ENCODE measurements around the gene KDELR3. TPM values are rescaled to one million over a fixed set of nuclear protein-coding genes. Genes with fewer than 3 reads are reported as not detected.

Gene KDELR3
- total and polyA plus RNA-seq, 4 donors = 4.4 to 16.4 (median 8.8) TPM

DNA sequence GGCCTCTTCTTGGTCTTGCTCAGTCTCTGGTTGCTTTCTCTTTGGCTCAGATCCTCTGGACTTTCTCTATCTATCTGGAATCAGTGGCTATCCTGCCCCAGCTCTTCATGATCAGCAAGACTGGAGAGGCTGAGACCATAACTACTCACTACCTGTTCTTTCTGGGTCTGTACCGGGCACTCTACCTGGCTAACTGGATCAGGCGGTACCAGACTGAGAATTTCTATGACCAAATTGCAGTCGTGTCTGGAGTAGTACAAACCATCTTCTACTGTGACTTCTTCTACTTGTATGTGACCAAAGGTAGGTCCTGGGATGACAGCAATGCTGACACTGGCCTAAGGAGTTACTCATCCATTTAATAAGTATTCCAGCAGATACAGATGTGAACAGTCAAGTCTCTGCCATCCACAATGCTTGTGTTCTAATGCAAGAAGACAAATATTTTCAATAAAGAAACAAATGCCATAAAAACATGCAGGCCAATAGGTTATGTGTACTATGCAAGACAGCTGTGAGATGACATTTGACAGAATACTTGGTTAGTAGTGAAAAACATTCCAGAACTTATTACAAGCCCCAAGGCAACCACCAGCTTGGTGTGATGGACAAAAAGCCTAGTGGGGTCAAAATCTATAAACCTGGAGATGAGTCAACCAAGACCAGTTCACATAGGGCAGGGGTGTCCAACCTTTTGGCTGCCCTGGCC, 13.4 kb downstream of the KDELR3 start:
- DNase-seq (no peak), ATAC-seq (ENCODE audit: insufficient read depth, low FRiP score) (no peak)
- no peak overlapping the region for H3K4me3 ChIP-seq
- peaks cover 0 to 8% (median 0%) of the 10 kb centered on the region in 5 donors for H3K4me1 ChIP-seq (ENCODE audit: control insufficient read depth in 5 of 5, insufficient read depth in 5 of 5, low read length in 5 of 5)
- peak overlapping the region in 1 of 2 donors; percentile 28 for H3K27ac ChIP-seq (ENCODE audit: low read depth in 1 of 2, low read length in 1 of 2)
- H3K9ac ChIP-seq (ENCODE audit: insufficient read depth in 1 of 2, low read length in 2 of 2) = no peak overlapping the region
- H3K27me3 ChIP-seq (ENCODE audit: control insufficient read depth in 3 of 3, insufficient read depth in 3 of 3, low read length in 2 of 3) = no peaks in the 10 kb centered on the region
- no peaks in the 10 kb centered on the region for H3K9me3 ChIP-seq (ENCODE audit: control insufficient read depth in 4 of 4, insufficient read depth in 3 of 4, low read length in 3 of 4)
- TF ChIP-seq, protein P1, sequence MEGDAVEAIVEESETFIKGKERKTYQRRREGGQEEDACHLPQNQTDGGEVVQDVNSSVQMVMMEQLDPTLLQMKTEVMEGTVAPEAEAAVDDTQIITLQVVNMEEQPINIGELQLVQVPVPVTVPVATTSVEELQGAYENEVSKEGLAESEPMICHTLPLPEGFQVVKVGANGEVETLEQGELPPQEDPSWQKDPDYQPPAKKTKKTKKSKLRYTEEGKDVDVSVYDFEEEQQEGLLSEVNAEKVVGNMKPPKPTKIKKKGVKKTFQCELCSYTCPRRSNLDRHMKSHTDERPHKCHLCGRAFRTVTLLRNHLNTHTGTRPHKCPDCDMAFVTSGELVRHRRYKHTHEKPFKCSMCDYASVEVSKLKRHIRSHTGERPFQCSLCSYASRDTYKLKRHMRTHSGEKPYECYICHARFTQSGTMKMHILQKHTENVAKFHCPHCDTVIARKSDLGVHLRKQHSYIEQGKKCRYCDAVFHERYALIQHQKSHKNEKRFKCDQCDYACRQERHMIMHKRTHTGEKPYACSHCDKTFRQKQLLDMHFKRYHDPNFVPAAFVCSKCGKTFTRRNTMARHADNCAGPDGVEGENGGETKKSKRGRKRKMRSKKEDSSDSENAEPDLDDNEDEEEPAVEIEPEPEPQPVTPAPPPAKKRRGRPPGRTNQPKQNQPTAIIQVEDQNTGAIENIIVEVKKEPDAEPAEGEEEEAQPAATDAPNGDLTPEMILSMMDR (IDR thresholded peaks at IDR 0.05; ENCODE audit: control extremely low read depth, extremely low read depth) = no peak
- H3K36me3 ChIP-seq (ENCODE audit: control insufficient read depth in 4 of 4, insufficient read depth in 4 of 4, low read length in 4 of 4) = peaks cover 28 to 54% (median 49%) of the 10 kb centered on the region in 4 donors
- 93 to 95% methylated on average over 3 of the region's 3 CpGs for WGBS, 2 donors

DNA sequence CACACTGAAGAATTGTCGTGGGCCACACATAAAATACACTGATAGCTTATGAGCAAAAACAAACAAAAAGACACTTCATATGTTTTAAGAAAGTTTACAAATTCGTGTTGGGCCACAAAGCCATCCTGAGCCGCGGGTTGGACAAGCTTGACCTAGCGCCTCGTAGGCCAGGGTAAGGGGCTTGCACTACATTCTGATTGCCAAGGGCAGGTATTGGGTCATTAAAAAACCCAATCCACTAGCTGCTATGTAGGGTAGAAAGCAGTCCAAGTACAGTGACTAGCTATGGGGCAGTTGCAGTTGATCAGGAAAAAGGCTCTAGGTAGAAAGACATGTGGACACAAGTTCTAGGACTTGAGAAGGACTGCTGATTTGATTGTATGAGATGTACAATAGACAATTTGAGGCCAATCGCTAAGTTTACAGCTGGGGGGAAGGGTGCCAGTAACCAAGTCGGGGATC, 14.0 kb downstream of the KDELR3 start:
- no peak overlapping the region for H3K9ac ChIP-seq (ENCODE audit: insufficient read depth in 1 of 2, low read length in 2 of 2)
- no peaks in the 10 kb centered on the region for H3K27me3 ChIP-seq (ENCODE audit: control insufficient read depth in 3 of 3, insufficient read depth in 3 of 3, low read length in 2 of 3)
- ATAC-seq (ENCODE audit: insufficient read depth, low FRiP score) (no peak), DNase-seq (no peak)
- 81 to 89% methylated on average over 8 of the region's 8 CpGs for WGBS, 2 donors
- no peak overlapping the region for H3K27ac ChIP-seq (ENCODE audit: low read depth in 1 of 2, low read length in 1 of 2)
- H3K9me3 ChIP-seq (ENCODE audit: control insufficient read depth in 4 of 4, insufficient read depth in 3 of 4, low read length in 3 of 4) = no peaks in the 10 kb centered on the region
- TF ChIP-seq, protein P1 (IDR thresholded peaks at IDR 0.05; ENCODE audit: control extremely low read depth, extremely low read depth) = no peak
- no peak overlapping the region for H3K4me3 ChIP-seq
- peaks cover 31 to 60% (median 54%) of the 10 kb centered on the region in 4 donors for H3K36me3 ChIP-seq (ENCODE audit: control insufficient read depth in 4 of 4, insufficient read depth in 4 of 4, low read length in 4 of 4)
- peaks cover 0 to 8% (median 0%) of the 10 kb centered on the region in 5 donors for H3K4me1 ChIP-seq (ENCODE audit: control insufficient read depth in 5 of 5, insufficient read depth in 5 of 5, low read length in 5 of 5)

DNA sequence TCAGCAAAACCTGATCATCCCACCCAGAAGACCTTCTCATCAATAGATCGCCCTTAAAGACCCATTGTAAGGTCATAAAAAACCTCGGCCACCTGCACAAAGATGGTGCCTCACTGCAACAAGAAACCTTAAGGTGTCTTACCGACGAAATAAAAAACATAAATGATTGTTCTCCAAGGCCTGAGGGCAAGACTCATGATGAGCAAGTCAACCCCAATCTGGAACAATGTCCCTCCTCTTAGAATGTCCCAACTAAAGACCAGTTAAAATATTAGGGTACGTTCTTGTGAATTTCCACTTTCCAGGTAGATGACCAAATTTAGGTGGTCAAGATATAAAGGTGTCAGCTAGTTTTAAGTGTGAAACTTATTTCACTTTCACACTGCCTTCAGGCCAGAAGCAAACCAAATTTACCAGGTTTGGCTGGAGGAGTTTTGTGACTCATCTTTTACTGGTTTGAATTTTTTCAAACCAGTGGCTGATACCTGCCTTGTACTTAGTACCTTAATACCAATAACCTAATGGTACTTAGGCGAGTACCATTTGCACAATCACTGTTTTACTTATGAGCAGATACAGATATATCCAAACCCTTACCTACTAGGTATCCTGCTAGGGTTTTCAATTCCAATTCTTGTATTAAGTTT, 14.9 kb downstream of the KDELR3 start:
- 95 to 98% methylated on average over 6 of the region's 6 CpGs for WGBS, 2 donors
- ATAC-seq (ENCODE audit: insufficient read depth, low FRiP score) (no peak), DNase-seq (no peak)
- no peaks in the 10 kb centered on the region for H3K27me3 ChIP-seq (ENCODE audit: control insufficient read depth in 3 of 3, insufficient read depth in 3 of 3, low read length in 2 of 3)
- TF ChIP-seq, protein P1 (IDR thresholded peaks at IDR 0.05; ENCODE audit: control extremely low read depth, extremely low read depth) = no peak
- H3K27ac ChIP-seq (ENCODE audit: low read depth in 1 of 2, low read length in 1 of 2) = no peak overlapping the region
- H3K4me3 ChIP-seq = no peak overlapping the region
- H3K9ac ChIP-seq (ENCODE audit: insufficient read depth in 1 of 2, low read length in 2 of 2) = no peak overlapping the region
- H3K4me1 ChIP-seq (ENCODE audit: control insufficient read depth in 5 of 5, insufficient read depth in 5 of 5, low read length in 5 of 5) = peaks cover 0 to 8% (median 0%) of the 10 kb centered on the region in 5 donors
- H3K36me3 ChIP-seq (ENCODE audit: control insufficient read depth in 4 of 4, insufficient read depth in 4 of 4, low read length in 4 of 4) = peaks cover 36 to 67% (median 60%) of the 10 kb centered on the region in 4 donors
- H3K9me3 ChIP-seq (ENCODE audit: control insufficient read depth in 4 of 4, insufficient read depth in 3 of 4, low read length in 3 of 4) = no peaks in the 10 kb centered on the region

Data from lung (tissue), 12 donors.